Mesendoderm (in vitro differentiated cells): ENCODE results near the gene SIM2.

Experiments used
- DNase-seq: peaks from one replicate; pipeline ENCODE4 v3.0.0; 2013
- H2AK5ac ChIP-seq: 2 replicates; pipeline ENCODE4 v1.6.1; 2013; ENCODE audit warnings: low read length, inconsistent platforms
- H2BK120ac ChIP-seq: 2 replicates; pipeline ENCODE4 v1.6.1; 2013; ENCODE audit warnings: low read depth, mild to moderate bottlenecking, low read length, moderate library complexity, mixed read lengths
- H2BK15ac ChIP-seq: replicated peaks from 2 replicates; pipeline ENCODE4 v1.6.1; 2013; ENCODE audit warnings: low read depth, mild to moderate bottlenecking, moderate library complexity
- H2BK5ac ChIP-seq: 2 replicates; pipeline ENCODE4 v1.6.1; 2013; ENCODE audit warnings: low read length, inconsistent platforms
- H3K18ac ChIP-seq: 2 replicates; pipeline ENCODE4 v1.6.1; 2013; ENCODE audit warnings: mild to moderate bottlenecking, low read length, mixed read lengths
- H3K23ac ChIP-seq: one replicate; pipeline ENCODE4 v1.6.1; 2013; ENCODE audit warnings: low read length
- H3K27ac ChIP-seq: 2 replicates; pipeline ENCODE4 v1.5.1; 2013; ENCODE audit warnings: low read depth, mild to moderate bottlenecking, inconsistent platforms, low read length, moderate library complexity
- H3K27me3 ChIP-seq: 2 replicates; pipeline ENCODE4 v1.6.1; 2013; ENCODE audit warnings: low read length, control low read depth, mild to moderate bottlenecking, inconsistent platforms; ENCODE audit not compliant: insufficient read depth, poor library complexity
- H3K36me3 ChIP-seq: 2 replicates; pipeline ENCODE4 v1.6.1; 2013; ENCODE audit warnings: low read length, inconsistent platforms; ENCODE audit not compliant: control insufficient read depth, insufficient read depth
- H3K4ac ChIP-seq: one replicate; pipeline ENCODE4 v1.6.1; 2013; ENCODE audit warnings: low read depth, mild to moderate bottlenecking, low read length, moderate library complexity
- H3K4me1 ChIP-seq: 2 replicates; pipeline ENCODE4 v1.6.1; 2013; ENCODE audit warnings: low read depth, low read length, inconsistent platforms; ENCODE audit not compliant: control insufficient read depth
- H3K4me2 ChIP-seq: 2 replicates; pipeline ENCODE4 v1.6.1; 2013; ENCODE audit warnings: low read length
- H3K4me3 ChIP-seq: 2 replicates; pipeline ENCODE4 v1.5.1; 2013; ENCODE audit warnings: mild to moderate bottlenecking, low read length
- H3K56ac ChIP-seq: one replicate; pipeline ENCODE4 v1.6.1; 2013; ENCODE audit warnings: low read length
- H3K79me1 ChIP-seq: 2 replicates; pipeline ENCODE4 v1.6.1; 2013; ENCODE audit warnings: low read length, inconsistent platforms
- H3K79me2 ChIP-seq: 2 replicates; pipeline ENCODE4 v1.6.1; 2013; ENCODE audit warnings: mild to moderate bottlenecking, low read length; ENCODE audit not compliant: control insufficient read depth, insufficient read depth
- H3K9ac ChIP-seq: 2 replicates; pipeline ENCODE4 v1.6.1; 2013; ENCODE audit warnings: low read length, inconsistent platforms
- H4K5ac ChIP-seq: one replicate; pipeline ENCODE4 v1.6.1; 2013; ENCODE audit warnings: low read length
- H4K8ac ChIP-seq: one replicate; pipeline ENCODE4 v1.6.1; 2013; ENCODE audit warnings: low read depth, mild to moderate bottlenecking, control low read depth, low read length, moderate library complexity
- WGBS: extraction: QIAGEN DNeasy Blood & Tissue Kit; methylation state at CpG from one replicate; pipeline ENCODE4 v1.1.7; 2013; ENCODE audit warnings: low lambda C conversion rate, missing lambda C conversion rate; ENCODE audit not compliant: insufficient coverage; ENCODE audit errors: extremely low coverage; 5-methylcytosine and 5-hydroxymethylcytosine counted together

Gene SIM2

DNA sequence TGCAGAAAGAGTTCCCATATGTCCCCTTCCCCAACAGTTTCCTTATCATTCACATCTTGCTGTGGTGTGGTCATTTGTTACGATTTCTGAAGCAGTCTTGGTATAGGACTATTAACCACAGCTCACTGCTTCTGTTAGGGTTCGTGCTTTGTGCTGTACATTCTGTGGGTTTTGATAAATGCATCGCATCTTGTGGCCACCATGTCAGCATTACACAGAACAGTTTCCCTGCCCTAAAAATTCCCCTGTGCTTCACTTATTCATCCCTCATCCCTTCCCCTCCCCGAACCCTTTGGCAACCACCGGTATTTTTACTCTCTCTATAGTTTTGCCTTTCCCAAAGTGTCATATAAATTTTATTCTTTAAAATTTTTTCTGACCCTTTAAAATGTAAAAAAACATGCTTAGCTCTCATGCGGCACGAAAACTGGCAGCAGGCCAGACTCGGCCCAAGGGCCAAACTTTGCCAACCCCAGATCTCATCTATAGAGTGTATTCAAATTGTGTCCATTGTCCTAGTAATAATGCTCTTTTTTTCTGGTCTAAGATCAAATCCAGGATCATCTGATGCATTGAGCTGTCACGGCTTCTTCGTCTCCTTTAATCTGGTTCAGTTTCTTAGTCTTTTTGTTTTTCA is 78.2 kb downstream of the SIM2 start:
- H3K27ac ChIP-seq: no peak overlapping the region
- no peak overlapping the region for H3K18ac ChIP-seq
- no peak overlapping the region for H4K8ac ChIP-seq
- H3K79me1 ChIP-seq: no peaks in the 10 kb centered on the region
- no peak overlapping the region for H4K5ac ChIP-seq
- no peak overlapping the region for H2BK15ac ChIP-seq
- no peak overlapping the region for H2BK5ac ChIP-seq
- H3K23ac ChIP-seq: no peak overlapping the region
- no peak overlapping the region for H3K4me3 ChIP-seq
- H2BK120ac ChIP-seq: no peak overlapping the region
- no peaks in the 10 kb centered on the region for H3K4me1 ChIP-seq
- H3K9ac ChIP-seq: no peak overlapping the region
- WGBS: no CpG with 5 or more reads among the region's 10 CpGs
- no peak overlapping the region for H3K4ac ChIP-seq
- H3K4me2 ChIP-seq: no peak overlapping the region
- no peak overlapping the region for H2AK5ac ChIP-seq
- H3K27me3 ChIP-seq: no peaks in the 10 kb centered on the region
- no peaks in the 10 kb centered on the region for H3K79me2 ChIP-seq
- no peaks in the 10 kb centered on the region for H3K36me3 ChIP-seq
- no peak overlapping the region for H3K56ac ChIP-seq
- no peak for DNase-seq

DNA sequence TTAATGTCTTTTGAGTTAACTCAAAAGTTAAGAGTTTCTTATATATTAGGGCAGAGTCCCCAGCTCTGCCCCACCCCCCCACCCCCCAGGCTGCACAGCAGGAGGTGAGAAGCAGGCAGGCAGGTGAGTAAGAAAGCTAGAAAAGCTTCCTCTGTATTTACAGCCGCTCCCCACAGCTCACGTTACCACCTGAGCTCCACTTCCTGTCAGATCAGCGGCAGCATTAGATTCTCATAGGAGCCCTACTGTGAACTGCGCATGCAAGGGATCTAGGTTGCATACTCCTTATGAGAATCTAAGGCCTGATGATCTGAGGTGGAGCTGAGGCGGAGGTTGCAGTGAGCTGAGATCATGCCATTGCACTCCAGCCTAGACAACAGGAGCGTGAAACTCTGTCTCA is 81.9 kb downstream of the SIM2 start:
- Histone ChIP-seq H2AK5ac (no peak overlapping the region), H3K36me3 (no peaks in the 10 kb centered on the region), H3K4me2 (no peak overlapping the region), H3K27me3 (no peaks in the 10 kb centered on the region), H2BK120ac (no peak overlapping the region), H3K56ac (no peak overlapping the region), H4K5ac (no peak overlapping the region), H3K4ac (no peak overlapping the region), H3K18ac (no peak overlapping the region), H3K79me1 (no peaks in the 10 kb centered on the region), H3K79me2 (no peaks in the 10 kb centered on the region), H3K4me3 (no peak overlapping the region), H3K9ac (no peak overlapping the region), H3K27ac (no peak overlapping the region), H4K8ac (no peak overlapping the region), H3K4me1 (no peaks in the 10 kb centered on the region), H2BK5ac (no peak overlapping the region), H3K23ac (no peak overlapping the region), H2BK15ac (no peak overlapping the region)
- DNase-seq: peak; percentile 7
- WGBS: no CpG with 5 or more reads among the region's 6 CpGs

GRCh38 chr21:36783612-36784374 is 84.9 kb downstream of the SIM2 start:
- H3K79me1 ChIP-seq: no peaks in the 10 kb centered on the region
- peak; percentile 64 for DNase-seq

GRCh38 chr21:36784947-36785346 is 86.0 kb downstream of the SIM2 start:
- Histone ChIP-seq H3K27me3 (no peaks in the 10 kb centered on the region), H3K27ac (no peak overlapping the region), H3K9ac (no peak overlapping the region), H3K4me2 (no peak overlapping the region), H3K4me1 (no peaks in the 10 kb centered on the region), H3K4me3 (no peak overlapping the region), H3K4ac (no peak overlapping the region), H4K8ac (no peak overlapping the region), H3K79me1 (no peaks in the 10 kb centered on the region), H3K18ac (no peak overlapping the region), H3K79me2 (no peaks in the 10 kb centered on the region), H2BK15ac (no peak overlapping the region), H4K5ac (no peak overlapping the region), H3K23ac (no peak overlapping the region), H2BK120ac (no peak overlapping the region), H2BK5ac (no peak overlapping the region), H3K56ac (no peak overlapping the region), H3K36me3 (no peaks in the 10 kb centered on the region), H2AK5ac (no peak overlapping the region)
- no CpG with 5 or more reads among the region's 12 CpGs for WGBS
- DNase-seq: no peak

More at GRCh38 chr21:36783612-36784374, 84.9 kb downstream of the SIM2 start:
- Histone ChIP-seq H3K4me3 (no peak overlapping the region), H3K4me2 (no peak overlapping the region), H3K27ac (no peak overlapping the region), H3K56ac (no peak overlapping the region), H3K27me3 (no peaks in the 10 kb centered on the region), H3K18ac (no peak overlapping the region), H4K8ac (no peak overlapping the region), H2BK5ac (no peak overlapping the region), H3K9ac (no peak overlapping the region), H2BK15ac (no peak overlapping the region), H3K4me1 (no peaks in the 10 kb centered on the region), H2BK120ac (no peak overlapping the region), H3K23ac (no peak overlapping the region), H3K79me2 (no peaks in the 10 kb centered on the region), H3K4ac (no peak overlapping the region), H4K5ac (no peak overlapping the region), H2AK5ac (no peak overlapping the region), H3K36me3 (no peaks in the 10 kb centered on the region)
- no CpG with 5 or more reads among the region's 8 CpGs for WGBS

- no peaks in the 10 kb centered on the region for H3K79me2 ChIP-seq
- no peak overlapping the region for H2AK5ac ChIP-seq
- no peak overlapping the region for H2BK15ac ChIP-seq
- no peak overlapping the region for H4K5ac ChIP-seq
- H3K4me3 ChIP-seq: no peak overlapping the region
- H3K23ac ChIP-seq: no peak overlapping the region
- H3K27me3 ChIP-seq: no peaks in the 10 kb centered on the region
- H3K79me1 ChIP-seq: no peaks in the 10 kb centered on the region
- no peaks in the 10 kb centered on the region for H3K36me3 ChIP-seq
- no peak overlapping the region for H3K9ac ChIP-seq
- DNase-seq: no peak
- no peak overlapping the region for H3K27ac ChIP-seq
- no peak overlapping the region for H4K8ac ChIP-seq
- H3K18ac ChIP-seq: no peak overlapping the region
- no peak overlapping the region for H3K56ac ChIP-seq
- no CpG with 5 or more reads among the region's 2 CpGs for WGBS
- H2BK5ac ChIP-seq: no peak overlapping the region
- H3K4me2 ChIP-seq: no peak overlapping the region
- H3K4me1 ChIP-seq: no peaks in the 10 kb centered on the region
- H3K4ac ChIP-seq: no peak overlapping the region
- no peak overlapping the region for H2BK120ac ChIP-seq
These were observed 86.7 kb downstream of the SIM2 start for GRCh38 chr21:36785615-36786014.
